ENCODE measurements around the gene SYNPO.
A peak's percentile ranks its signal among the peaks of the same experiment; 100 is the strongest.

SYNPO gene

DNA sequence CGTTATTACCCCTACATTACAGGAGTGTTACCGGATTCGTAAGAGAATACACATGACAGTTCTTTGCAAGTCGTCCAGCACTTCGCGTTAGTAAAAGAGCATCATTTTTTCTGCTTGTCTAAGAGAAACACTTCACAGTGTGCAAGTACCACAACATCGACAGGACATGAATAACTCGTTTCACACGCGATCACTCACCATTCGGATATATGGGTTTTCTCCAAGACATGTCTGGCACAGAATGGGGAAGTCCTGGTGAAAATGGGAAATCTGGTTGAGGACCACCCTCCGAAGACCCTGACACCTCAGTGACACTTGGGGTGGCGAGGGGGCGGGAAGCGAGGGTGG lies 59.8 kb downstream of the SYNPO start:
- Histone ChIP-seq H4K20me1 (ENCODE audit: control insufficient read depth, insufficient read depth, low read depth, low read length) (peaks cover 8% of the 10 kb centered on the region; the same call in 1 of the 2 replicates), H3K79me2 (ENCODE audit: control insufficient read depth, low read length) (peaks cover 30% of the 10 kb centered on the region), H3K9me3 (ENCODE audit: control insufficient read depth, insufficient read depth, low read length) (no peaks in the 10 kb centered on the region), H3K4me2 (ENCODE audit: low read length) (peak overlapping the region; percentile 81), H3K27ac (ENCODE audit: low read depth, low read length) (peak overlapping the region; percentile 70), H3K4me3 (ENCODE audit: low read length) (peak overlapping the region; percentile 91), H3K36me3 (ENCODE audit: control insufficient read depth, low read length) (peaks cover 54% of the 10 kb centered on the region), H3K9me2 (replicated peaks; ENCODE audit: control insufficient read depth, low read length) (no peaks in the 10 kb centered on the region), H3K27me3 (ENCODE audit: control insufficient read depth, low read length) (no peaks in the 10 kb centered on the region), H3K4me1 (ENCODE audit: control insufficient read depth, low read length) (peaks cover 16% of the 10 kb centered on the region), H3F3A (ENCODE audit: control insufficient read depth, insufficient read depth) (peaks cover 3% of the 10 kb centered on the region; the same call in 1 of the 2 replicates)
- TF ChIP-seq, protein P1, sequence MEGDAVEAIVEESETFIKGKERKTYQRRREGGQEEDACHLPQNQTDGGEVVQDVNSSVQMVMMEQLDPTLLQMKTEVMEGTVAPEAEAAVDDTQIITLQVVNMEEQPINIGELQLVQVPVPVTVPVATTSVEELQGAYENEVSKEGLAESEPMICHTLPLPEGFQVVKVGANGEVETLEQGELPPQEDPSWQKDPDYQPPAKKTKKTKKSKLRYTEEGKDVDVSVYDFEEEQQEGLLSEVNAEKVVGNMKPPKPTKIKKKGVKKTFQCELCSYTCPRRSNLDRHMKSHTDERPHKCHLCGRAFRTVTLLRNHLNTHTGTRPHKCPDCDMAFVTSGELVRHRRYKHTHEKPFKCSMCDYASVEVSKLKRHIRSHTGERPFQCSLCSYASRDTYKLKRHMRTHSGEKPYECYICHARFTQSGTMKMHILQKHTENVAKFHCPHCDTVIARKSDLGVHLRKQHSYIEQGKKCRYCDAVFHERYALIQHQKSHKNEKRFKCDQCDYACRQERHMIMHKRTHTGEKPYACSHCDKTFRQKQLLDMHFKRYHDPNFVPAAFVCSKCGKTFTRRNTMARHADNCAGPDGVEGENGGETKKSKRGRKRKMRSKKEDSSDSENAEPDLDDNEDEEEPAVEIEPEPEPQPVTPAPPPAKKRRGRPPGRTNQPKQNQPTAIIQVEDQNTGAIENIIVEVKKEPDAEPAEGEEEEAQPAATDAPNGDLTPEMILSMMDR (IDR thresholded peaks at IDR 0.05; ENCODE audit: low read depth, low read length, poor library complexity, severe bottlenecking): no peak
- TF ChIP-seq EZH2phosphoT487 (IDR thresholded peaks at IDR 0.05; ENCODE audit: borderline replicate concordance, low read length): no peak

DNA sequence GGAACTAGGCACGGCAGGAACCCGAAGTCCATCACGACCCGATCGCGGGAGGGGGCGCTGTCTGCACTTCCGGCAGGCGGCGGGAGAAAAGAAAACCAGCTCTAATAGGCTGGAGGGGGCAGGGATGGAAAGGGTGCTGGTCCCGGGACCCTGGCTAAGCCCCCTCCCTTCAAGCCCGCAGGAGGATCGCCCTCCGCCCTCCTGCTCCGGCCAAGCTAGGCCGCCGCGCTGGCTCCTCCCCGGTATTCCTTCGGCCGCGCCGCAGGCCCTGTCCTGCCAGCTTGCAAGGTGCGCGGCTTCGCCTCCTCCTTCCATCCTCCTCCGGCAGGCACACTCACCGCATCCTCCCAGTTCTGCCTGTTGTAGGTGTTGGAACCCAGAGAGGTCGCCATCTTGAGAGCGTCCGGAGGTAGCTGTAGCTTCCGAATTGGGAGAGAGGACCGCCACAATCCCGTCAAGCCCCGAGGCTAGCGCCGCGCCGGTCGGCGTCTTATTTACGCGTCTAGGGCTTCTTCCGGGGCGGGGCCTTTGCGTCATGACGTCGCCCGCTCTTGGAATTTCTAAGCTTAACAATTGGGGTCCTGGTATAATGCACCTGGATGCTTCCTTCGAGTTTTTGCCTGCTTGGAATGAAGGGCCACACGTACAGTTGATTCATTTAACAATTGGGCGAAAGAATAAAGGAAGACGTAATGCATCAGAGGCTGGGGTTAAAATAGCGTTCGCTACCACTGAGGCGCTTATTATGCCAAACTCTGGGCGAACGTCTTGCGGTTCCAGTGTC lies 60.3 kb downstream of the SYNPO start, which contains the start of gene RBM22:
Gene RBM22 (minus strand): TSS at position 469 of the 784 bp plus-strand sequence. CDS start 77 bp downstream, at position 392.
- peak within 1 kb of the TSS; percentile 91 for H3K4me3 ChIP-seq (ENCODE audit: low read length)
- peaks cover 8% of the 10 kb centered on the region; the same call in 1 of the 2 replicates for H4K20me1 ChIP-seq (ENCODE audit: control insufficient read depth, insufficient read depth, low read depth, low read length)
- H3K4me2 ChIP-seq (ENCODE audit: low read length): peak within 1 kb of the TSS; percentile 81
- H3K4me1 ChIP-seq (ENCODE audit: control insufficient read depth, low read length): peaks cover 16% of the 10 kb centered on the region
- peak within 1 kb of the TSS; percentile 70 for H3K27ac ChIP-seq (ENCODE audit: low read depth, low read length)
- H3K27me3 ChIP-seq (ENCODE audit: control insufficient read depth, low read length): no peaks in the 10 kb centered on the region
- no peak for TF ChIP-seq EZH2phosphoT487 (IDR thresholded peaks at IDR 0.05; ENCODE audit: borderline replicate concordance, low read length)
- TF ChIP-seq, protein P1 (IDR thresholded peaks at IDR 0.05; ENCODE audit: low read depth, low read length, poor library complexity, severe bottlenecking): peak; percentile 91
- no peaks in the 10 kb centered on the region for H3K9me3 ChIP-seq (ENCODE audit: control insufficient read depth, insufficient read depth, low read length)
- peaks cover 3% of the 10 kb centered on the region; the same call in 1 of the 2 replicates for H3F3A ChIP-seq (ENCODE audit: control insufficient read depth, insufficient read depth)
- no peaks in the 10 kb centered on the region for H3K9me2 ChIP-seq (replicated peaks; ENCODE audit: control insufficient read depth, low read length)
- peaks cover 48% of the 10 kb centered on the region for H3K36me3 ChIP-seq (ENCODE audit: control insufficient read depth, low read length)
- H3K79me2 ChIP-seq (ENCODE audit: control insufficient read depth, low read length): peaks cover 30% of the 10 kb centered on the region

DNA sequence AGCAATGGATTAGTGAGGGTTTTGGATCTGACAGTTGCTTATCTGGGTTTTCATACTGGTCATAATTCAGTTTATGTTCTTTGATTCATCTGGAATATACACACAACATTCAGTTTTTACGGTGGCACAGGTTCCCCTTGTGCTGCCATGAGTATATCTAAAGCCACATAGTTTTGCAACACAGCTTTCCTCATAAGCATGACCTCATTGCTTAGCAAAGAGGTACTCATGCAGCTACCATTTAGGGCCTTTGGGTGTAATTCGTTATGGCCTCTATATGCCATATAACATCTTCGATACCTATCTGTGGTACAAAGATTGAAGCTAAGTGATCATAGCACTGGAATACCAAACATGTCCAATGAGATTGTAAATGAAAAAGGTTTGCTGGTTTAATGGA lies 63.3 kb downstream of the SYNPO start:
- no peaks in the 10 kb centered on the region for H3K27me3 ChIP-seq (ENCODE audit: control insufficient read depth, low read length)
- H3K36me3 ChIP-seq (ENCODE audit: control insufficient read depth, low read length): peaks cover 19% of the 10 kb centered on the region
- peaks cover 3% of the 10 kb centered on the region; the same call in 1 of the 2 replicates for H3F3A ChIP-seq (ENCODE audit: control insufficient read depth, insufficient read depth)
- TF ChIP-seq, protein P1 (IDR thresholded peaks at IDR 0.05; ENCODE audit: low read depth, low read length, poor library complexity, severe bottlenecking): no peak
- no peak for TF ChIP-seq EZH2phosphoT487 (IDR thresholded peaks at IDR 0.05; ENCODE audit: borderline replicate concordance, low read length)
- H3K4me3 ChIP-seq (ENCODE audit: low read length): no peak overlapping the region
- no peaks in the 10 kb centered on the region for H3K9me2 ChIP-seq (replicated peaks; ENCODE audit: control insufficient read depth, low read length)
- H3K27ac ChIP-seq (ENCODE audit: low read depth, low read length): no peak overlapping the region
- no peaks in the 10 kb centered on the region for H3K9me3 ChIP-seq (ENCODE audit: control insufficient read depth, insufficient read depth, low read length)
- peaks cover 16% of the 10 kb centered on the region for H3K4me1 ChIP-seq (ENCODE audit: control insufficient read depth, low read length)
- H4K20me1 ChIP-seq (ENCODE audit: control insufficient read depth, insufficient read depth, low read depth, low read length): peaks cover 8% of the 10 kb centered on the region; the same call in 1 of the 2 replicates
- no peak overlapping the region for H3K4me2 ChIP-seq (ENCODE audit: low read length)
- peaks cover 23% of the 10 kb centered on the region for H3K79me2 ChIP-seq (ENCODE audit: control insufficient read depth, low read length)

Measured in DOHH2 (cell line).